Measurements from ENCODE around the gene TBC1D14. TPM values are rescaled to one million over a fixed set of nuclear protein-coding genes. Genes with fewer than 3 reads are reported as not detected.

The TBC1D14 gene
- total RNA-seq, 3 donors from 2014 or later (not counting 1 experiment from before 2014, with no cell fraction given): 36.0 to 54.7 (median 53.2) TPM

DNA sequence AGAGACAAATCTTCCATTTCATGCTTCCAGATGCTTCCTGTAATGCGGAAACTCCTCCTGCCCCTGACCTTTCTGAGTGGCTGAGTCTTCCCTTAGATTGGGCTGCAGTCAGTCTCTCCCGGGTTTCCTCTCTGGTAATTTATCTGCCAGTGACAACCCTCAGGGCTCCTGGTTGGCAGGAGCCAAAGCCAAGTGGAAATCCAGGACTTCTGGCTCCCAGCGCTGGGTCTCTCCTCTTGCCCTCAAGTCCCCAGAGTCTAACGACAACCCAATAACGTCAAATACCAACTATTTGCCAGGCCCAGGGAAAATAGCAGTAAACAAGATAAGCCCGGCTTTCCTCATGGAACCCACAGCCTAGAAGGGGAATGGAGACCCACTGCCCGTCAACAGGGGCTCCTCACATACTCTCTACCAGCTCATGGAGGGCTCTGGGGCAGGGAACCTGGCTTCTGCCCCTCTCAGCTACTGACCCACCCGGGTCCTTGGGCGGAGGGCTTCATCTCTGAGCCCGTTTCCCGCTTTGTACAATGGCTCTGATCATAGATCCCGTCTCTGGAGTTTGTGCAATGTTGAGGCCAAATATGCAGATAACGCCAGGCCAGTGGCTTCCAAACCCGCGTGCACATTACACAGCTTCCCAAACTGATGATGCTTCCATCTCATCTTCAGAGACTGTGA, 1.1 kb upstream of the TBC1D14 start:
- Histone ChIP-seq H3K27me3 (ENCODE audit: control insufficient read depth, insufficient read depth, low read length) (no peaks in the 10 kb centered on the region), H3K36me3 (ENCODE audit: control insufficient read depth, insufficient read depth, low read length) (no peaks in the 10 kb centered on the region), H3K4me1 (ENCODE audit: control insufficient read depth, insufficient read depth, low read length) (peaks cover 39% of the 10 kb centered on the region), H3K4me3 (ENCODE audit: low read length) (peak overlapping the region; percentile 75), H3K27ac (ENCODE audit: low read length) (peak overlapping the region; percentile 99), H3K9me3 (ENCODE audit: control insufficient read depth, insufficient read depth, low read length) (no peaks in the 10 kb centered on the region)
- Mint-ChIP-seq H3K9me3 (no peaks in the 10 kb centered on the region), H3K4me3 (peak overlapping the region; percentile 94), H3K27me3 (ENCODE audit: low read depth in 2 of 2) (no peaks in the 10 kb centered on the region), H3K27ac (peak overlapping the region; percentile 83 to 87), H3K4me1 (peaks cover 33 to 43% of the 10 kb centered on the region in 2 donors), H3K36me3 (no peaks in the 10 kb centered on the region)
- intact Hi-C loops (cut with micrococcal nuclease): loop anchor here (1.0 to 5.0 kb wide), 2 partner anchors 34 to 79 kb away; no protein-coding TSS in a partner anchor
- TF ChIP-seq, protein P1, sequence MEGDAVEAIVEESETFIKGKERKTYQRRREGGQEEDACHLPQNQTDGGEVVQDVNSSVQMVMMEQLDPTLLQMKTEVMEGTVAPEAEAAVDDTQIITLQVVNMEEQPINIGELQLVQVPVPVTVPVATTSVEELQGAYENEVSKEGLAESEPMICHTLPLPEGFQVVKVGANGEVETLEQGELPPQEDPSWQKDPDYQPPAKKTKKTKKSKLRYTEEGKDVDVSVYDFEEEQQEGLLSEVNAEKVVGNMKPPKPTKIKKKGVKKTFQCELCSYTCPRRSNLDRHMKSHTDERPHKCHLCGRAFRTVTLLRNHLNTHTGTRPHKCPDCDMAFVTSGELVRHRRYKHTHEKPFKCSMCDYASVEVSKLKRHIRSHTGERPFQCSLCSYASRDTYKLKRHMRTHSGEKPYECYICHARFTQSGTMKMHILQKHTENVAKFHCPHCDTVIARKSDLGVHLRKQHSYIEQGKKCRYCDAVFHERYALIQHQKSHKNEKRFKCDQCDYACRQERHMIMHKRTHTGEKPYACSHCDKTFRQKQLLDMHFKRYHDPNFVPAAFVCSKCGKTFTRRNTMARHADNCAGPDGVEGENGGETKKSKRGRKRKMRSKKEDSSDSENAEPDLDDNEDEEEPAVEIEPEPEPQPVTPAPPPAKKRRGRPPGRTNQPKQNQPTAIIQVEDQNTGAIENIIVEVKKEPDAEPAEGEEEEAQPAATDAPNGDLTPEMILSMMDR (IDR thresholded peaks at IDR 0.05): no peak
- no peak for DNase-seq
- 51% methylated on average over 15 of the region's 15 CpGs for WGBS (ENCODE audit: insufficient coverage)
- no peak for ATAC-seq

DNA sequence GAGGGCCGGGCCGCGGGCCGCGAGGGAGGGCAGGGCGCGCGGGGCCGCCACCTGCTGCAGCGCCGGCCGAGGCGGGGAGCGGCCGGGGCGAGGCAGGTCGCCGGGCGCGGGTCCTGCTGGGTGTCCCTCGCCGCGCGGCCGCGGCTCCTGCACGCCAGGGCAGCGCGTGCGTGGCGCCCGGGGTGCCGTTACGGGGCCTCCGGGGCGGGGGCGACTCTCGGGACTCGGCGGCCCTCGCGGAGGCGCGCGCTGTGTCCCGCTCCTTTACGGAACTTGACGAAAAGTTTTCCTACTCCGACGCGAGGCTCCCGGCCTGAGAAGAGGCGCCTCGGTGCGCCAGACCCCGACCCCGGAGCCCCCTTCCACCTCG, 329 bp downstream of the TBC1D14 start:
- under 1% methylated on average over 58 of the region's 58 CpGs for WGBS (ENCODE audit: insufficient coverage)

DNA sequence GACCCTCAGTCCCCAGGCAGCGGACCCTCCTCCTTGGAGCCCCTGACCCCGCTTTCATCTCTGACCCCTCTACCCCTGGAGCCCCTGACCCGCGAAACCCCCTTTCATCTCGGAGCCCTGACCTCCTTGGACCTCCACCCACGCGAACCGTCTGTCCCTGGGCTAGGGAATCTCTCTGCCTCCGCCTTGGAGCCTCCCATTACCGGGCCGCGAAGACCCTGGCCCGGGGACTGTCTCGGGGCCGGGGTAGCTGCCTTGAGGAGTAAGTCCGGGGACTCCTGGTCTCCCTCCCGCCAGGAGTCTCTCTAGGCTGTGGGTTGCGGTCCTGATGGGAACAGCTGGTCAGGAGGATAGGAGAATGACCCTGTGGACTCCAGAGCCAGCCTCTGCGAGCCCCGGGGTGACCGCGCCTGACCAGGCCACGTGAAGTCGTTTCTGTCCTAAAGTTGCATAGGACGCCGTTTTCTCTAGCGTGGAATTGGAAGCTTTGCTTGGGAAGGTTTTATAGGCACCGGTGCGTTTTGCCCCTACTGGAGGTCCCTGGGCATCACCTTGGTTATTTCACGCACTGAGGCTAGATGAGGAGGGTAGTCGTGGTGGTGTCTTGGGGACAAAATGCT, 824 bp downstream of the TBC1D14 start:
- Histone ChIP-seq H3K9me3 (ENCODE audit: control insufficient read depth, insufficient read depth, low read length) (no peaks in the 10 kb centered on the region), H3K27ac (ENCODE audit: low read length) (no peak overlapping the region), H3K4me1 (ENCODE audit: control insufficient read depth, insufficient read depth, low read length) (peaks cover 46% of the 10 kb centered on the region), H3K27me3 (ENCODE audit: control insufficient read depth, insufficient read depth, low read length) (no peaks in the 10 kb centered on the region), H3K4me3 (ENCODE audit: low read length) (peak overlapping the region; percentile 65), H3K36me3 (ENCODE audit: control insufficient read depth, insufficient read depth, low read length) (no peaks in the 10 kb centered on the region)
- no peaks in the 10 kb centered on the region for H3K27me3 Mint-ChIP-seq (ENCODE audit: low read depth in 2 of 2)
- no peaks in the 10 kb centered on the region for H3K9me3 Mint-ChIP-seq
- H3K27ac Mint-ChIP-seq: peak overlapping the region; percentile 73 to 90
- intact Hi-C loops (cut with micrococcal nuclease): no loop called here
- H3K36me3 Mint-ChIP-seq: no peaks in the 10 kb centered on the region
- DNase-seq (peak in 1 of 2 donors; percentile 50), ATAC-seq (no peak)
- H3K4me1 Mint-ChIP-seq: peaks cover 33 to 52% of the 10 kb centered on the region in 2 donors
- peak overlapping the region; percentile 94 for H3K4me3 Mint-ChIP-seq
- TF ChIP-seq, protein P1 (IDR thresholded peaks at IDR 0.05): no peak
- 32% methylated on average over 31 of the region's 31 CpGs for WGBS (ENCODE audit: insufficient coverage)

More for the DNA sequence above, 329 bp downstream of the TBC1D14 start:
- no peaks in the 10 kb centered on the region for H3K27me3 ChIP-seq (ENCODE audit: control insufficient read depth, insufficient read depth, low read length)
- no peaks in the 10 kb centered on the region for H3K9me3 Mint-ChIP-seq
- no peaks in the 10 kb centered on the region for H3K36me3 ChIP-seq (ENCODE audit: control insufficient read depth, insufficient read depth, low read length)
- peaks cover 33 to 48% of the 10 kb centered on the region in 2 donors for H3K4me1 Mint-ChIP-seq
- H3K4me3 ChIP-seq (ENCODE audit: low read length): peak overlapping the region; percentile 65
- no peaks in the 10 kb centered on the region for H3K27me3 Mint-ChIP-seq (ENCODE audit: low read depth in 2 of 2)
- ATAC-seq (peak; percentile 35 to 46 (median 40)), DNase-seq (no peak)
- peak overlapping the region; percentile 73 to 90 for H3K27ac Mint-ChIP-seq
- intact Hi-C loops (cut with micrococcal nuclease): loop anchor here (1.0 to 5.0 kb wide), 2 partner anchors 32 to 77 kb away; no protein-coding TSS in a partner anchor
- H3K9me3 ChIP-seq (ENCODE audit: control insufficient read depth, insufficient read depth, low read length): no peaks in the 10 kb centered on the region
- peak overlapping the region; percentile 94 for H3K4me3 Mint-ChIP-seq
- H3K27ac ChIP-seq (ENCODE audit: low read length): no peak overlapping the region
- peaks cover 41% of the 10 kb centered on the region for H3K4me1 ChIP-seq (ENCODE audit: control insufficient read depth, insufficient read depth, low read length)
- no peaks in the 10 kb centered on the region for H3K36me3 Mint-ChIP-seq
- TF ChIP-seq, protein P1 (IDR thresholded peaks at IDR 0.05): no peak

Measured in natural killer cell (primary cell).